Mammary epithelial cell (primary cell): ENCODE data around the gene ARID1B.

ENCODE experiments used
- CTCF ChIP-seq, 2 donors: IDR thresholded peaks in 1 of 2; conservative IDR thresholded peaks in 1 of 2; 2 replicates each; pipeline ENCODE4 v1.5.1; 2011 to 2012; ENCODE audit warnings: inconsistent platforms in 2 of 2, low read length in 2 of 2, mild to moderate bottlenecking in 2 of 2, control low read depth in 1 of 2, low read depth in 1 of 2; ENCODE audit not compliant: insufficient read depth in 1 of 2; ENCODE audit errors: extremely low read depth in 1 of 2
- EZH2 ChIP-seq: IDR thresholded peaks from 2 replicates; pipeline ENCODE4 v1.6.1; 2012; ENCODE audit warnings: low read length, inconsistent platforms, borderline replicate concordance

- TF ChIP-seq CTCF (conservative IDR thresholded peaks at IDR 0.05 in 1 of 2, IDR thresholded peaks at IDR 0.05 in 1 of 2; ENCODE audit: extremely low read depth in 1 of 2, insufficient read depth in 1 of 2, low read depth in 1 of 2, low read length in 2 of 2) (no peak), EZH2 (no peak)
These were observed 69.8 kb downstream of the ARID1B start for GRCh38 chr6:156846845-156847599.
